HFFc6 (cell line): ENCODE results near the gene G3BP1. TPM values are rescaled to one million over a fixed set of nuclear protein-coding genes. Genes with fewer than 3 reads are reported as not detected.

ENCODE experiments used
- total RNA-seq, 6 experiments: library from RNA; stranded (reverse); fragmentation: NEBNext Ultra II Directional; extraction: Animal tissue kit (Norgen Biotek cat#: 25700); gene quantifications; 2 replicates in 1 of 6; 3 replicates in 5 of 6; pipeline ENCODE4 v1.2.3, GENCODE V29; 2021

The G3BP1 gene
- total RNA-seq, 6 experiments from 2014 or later, result 242 to 284 (median 245) TPM

Other genes with a start within 250 kb of the G3BP1 start
- gene FAT2, start 180.6 kb upstream of the G3BP1 start, total RNA-seq, result not detected
- gene SPARC, start 85.0 kb upstream of the G3BP1 start, total RNA-seq, result 1,000 to 10,000 TPM; 3,729 to 5,836 (median 4,094) TPM
- gene ATOX1, start 13.3 kb upstream of the G3BP1 start, total RNA-seq, result 100 to 1,000 TPM; 148 to 185 (median 155) TPM
- gene GLRA1, start 152.9 kb downstream of the G3BP1 start, total RNA-seq, result not detected